Mesenchymal stem cell (in vitro differentiated cells and primary cell): ENCODE data around the gene DMAC2L.

ENCODE experiments used
- DNase-seq: peaks from one replicate; pipeline ENCODE4 v3.0.0-alpha.2; 2013
- H2AFZ ChIP-seq: one replicate; pipeline ENCODE4 v1.6.1; 2013; ENCODE audit warnings: low read depth, mild to moderate bottlenecking, control low read depth, inconsistent platforms, low read length, moderate library complexity
- H2AK5ac ChIP-seq: 2 replicates; pipeline ENCODE4 v1.6.1; 2013; ENCODE audit warnings: low read length, moderate library complexity, mild to moderate bottlenecking, inconsistent platforms; ENCODE audit not compliant: severe bottlenecking
- H2BK120ac ChIP-seq: one replicate; pipeline ENCODE4 v1.6.1; 2013; ENCODE audit warnings: low read depth, mild to moderate bottlenecking, inconsistent platforms, low read length, moderate library complexity
- H2BK12ac ChIP-seq, 2 experiments: one replicate each; pipeline ENCODE4 v1.6.1; 2013; ENCODE audit warnings: inconsistent platforms in 2 of 2, low read length in 2 of 2, mild to moderate bottlenecking in 2 of 2, moderate library complexity in 2 of 2, control low read depth in 1 of 2
- H2BK15ac ChIP-seq: one replicate; pipeline ENCODE4 v1.6.1; 2013; ENCODE audit warnings: mild to moderate bottlenecking, low read depth, inconsistent platforms; ENCODE audit not compliant: poor library complexity, severe bottlenecking
- H2BK5ac ChIP-seq: 2 replicates; pipeline ENCODE4 v1.6.1; 2013; ENCODE audit warnings: low read depth, mild to moderate bottlenecking, low read length, control low read depth, inconsistent platforms; ENCODE audit not compliant: poor library complexity, severe bottlenecking
- H3K14ac ChIP-seq, 2 experiments: one replicate each; pipeline ENCODE4 v1.6.1; 2013; ENCODE audit warnings: inconsistent platforms in 2 of 2, low read length in 2 of 2, control low read depth in 1 of 2, mild to moderate bottlenecking in 1 of 2, moderate library complexity in 1 of 2
- H3K18ac ChIP-seq, 2 experiments: one replicate each; pipeline ENCODE4 v1.6.1; 2013; ENCODE audit warnings: inconsistent platforms in 2 of 2, low read length in 2 of 2, control low read depth in 1 of 2, low read depth in 1 of 2, mild to moderate bottlenecking in 1 of 2
- H3K23ac ChIP-seq, 2 experiments: one replicate each; pipeline ENCODE4 v1.6.1; 2013; ENCODE audit warnings: inconsistent platforms in 2 of 2, low read length in 2 of 2, mild to moderate bottlenecking in 2 of 2, moderate library complexity in 2 of 2, control low read depth in 1 of 2
- H3K27ac ChIP-seq: 2 replicates; pipeline ENCODE4 v1.5.1; 2013; ENCODE audit warnings: mild to moderate bottlenecking, moderate library complexity, low read length, control low read depth, inconsistent platforms; ENCODE audit not compliant: poor library complexity, severe bottlenecking
- H3K27me3 ChIP-seq, 2 experiments: 2 replicates each; pipeline versions ENCODE4 v1.6.1 to v1.7.0; 2013; ENCODE audit warnings: low read length in 2 of 2, mild to moderate bottlenecking in 2 of 2, moderate library complexity in 2 of 2, control low read depth in 1 of 2, inconsistent platforms in 1 of 2; ENCODE audit not compliant: control insufficient read depth in 1 of 2, insufficient read depth in 1 of 2
- H3K36me3 ChIP-seq, 2 experiments: 2 replicates each; pipeline versions ENCODE4 v1.6.1 to v1.7.0; 2013; ENCODE audit warnings: low read length in 2 of 2, control low read depth in 1 of 2, inconsistent platforms in 1 of 2, low read depth in 1 of 2, mild to moderate bottlenecking in 1 of 2; ENCODE audit not compliant: insufficient read depth in 2 of 2, control insufficient read depth in 1 of 2
- H3K4ac ChIP-seq, 2 experiments: one replicate each; pipeline ENCODE4 v1.6.1; 2013; ENCODE audit warnings: inconsistent platforms in 2 of 2, low read length in 2 of 2, mild to moderate bottlenecking in 2 of 2, moderate library complexity in 2 of 2, control low read depth in 1 of 2, low read depth in 1 of 2
- H3K4me1 ChIP-seq: 2 replicates; pipeline ENCODE4 v1.6.1; 2013; ENCODE audit warnings: low read depth, low read length, control low read depth; ENCODE audit not compliant: control insufficient read depth, insufficient read depth
- H3K4me2 ChIP-seq: 2 replicates; pipeline ENCODE4 v1.6.1; 2013; ENCODE audit warnings: low read length, mild to moderate bottlenecking, inconsistent platforms; ENCODE audit not compliant: poor library complexity, severe bottlenecking
- H3K4me3 ChIP-seq, 2 experiments: 2 replicates each; pipeline versions ENCODE4 v1.5.1 to v1.7.0; 2013; ENCODE audit warnings: low read length in 2 of 2, mild to moderate bottlenecking in 2 of 2, control low read depth in 1 of 2, low read depth in 1 of 2; ENCODE audit not compliant: insufficient read depth in 1 of 2
- H3K79me1 ChIP-seq: replicated peaks from 2 replicates; pipeline ENCODE4 v1.6.1; 2013; ENCODE audit warnings: mild to moderate bottlenecking, control low read depth, low read length, inconsistent platforms; ENCODE audit not compliant: poor library complexity, severe bottlenecking
- H3K9ac ChIP-seq: 2 replicates; pipeline ENCODE4 v1.7.0; 2013; ENCODE audit warnings: mild to moderate bottlenecking, low read length, moderate library complexity
- H3K9me3 ChIP-seq: 2 replicates; pipeline ENCODE4 v1.7.0; 2013; ENCODE audit warnings: mild to moderate bottlenecking, low read length; ENCODE audit not compliant: control insufficient read depth
- H4K8ac ChIP-seq: one replicate; pipeline ENCODE4 v1.6.1; 2013; ENCODE audit warnings: inconsistent platforms, mild to moderate bottlenecking, low read length, moderate library complexity
- H4K91ac ChIP-seq: one replicate; pipeline ENCODE4 v1.6.1; 2013; ENCODE audit warnings: mild to moderate bottlenecking, low read length, inconsistent platforms
- WGBS: methylation state at CpG from one replicate; pipeline ENCODE4 v1.1.7; 2013; ENCODE audit warnings: mixed read lengths; 5-methylcytosine and 5-hydroxymethylcytosine counted together
- small RNA-seq: library from polyadenylated mRNA; stranded (forward); fragments of <200 nt; extraction: miRNeasy Mini kit (QIAGEN cat#:217004); gene quantifications from one replicate; pipeline ENCODE3, GENCODE V24; 2013; ENCODE audit warnings: low read depth

The DMAC2L gene

GRCh38 chr14:50371546-50371945 lies 59.4 kb downstream of the DMAC2L start:
- Histone ChIP-seq H3K79me1 (no peaks in the 10 kb centered on the region), H3K36me3 (no peaks in the 10 kb centered on the region), H2BK15ac (no peak overlapping the region), H3K23ac (no peak overlapping the region), H3K9ac (no peak overlapping the region), H2AFZ (no peak overlapping the region), H3K9me3 (no peaks in the 10 kb centered on the region), H3K4me1 (no peaks in the 10 kb centered on the region), H2BK12ac (no peak overlapping the region), H3K27me3 (no peaks in the 10 kb centered on the region), H3K18ac (no peak overlapping the region), H3K4ac (no peak overlapping the region), H3K4me3 (no peak overlapping the region), H4K91ac (no peak overlapping the region), H2AK5ac (no peak overlapping the region), H3K4me2 (no peak overlapping the region), H2BK120ac (no peak overlapping the region), H3K14ac (peak overlapping the region in 1 of 2 experiments; percentile 35), H2BK5ac (no peak overlapping the region), H3K27ac (no peak overlapping the region), H4K8ac (no peak overlapping the region)
- DNase-seq: no peak
- WGBS: 100% methylated on average over 4 of the region's 4 CpGs

GRCh38 chr14:50373959-50374358 lies 61.8 kb downstream of the DMAC2L start:
- peaks cover 2 to 10% of the 10 kb centered on the region in 2 experiments for H3K36me3 ChIP-seq
- no peak overlapping the region for H4K91ac ChIP-seq
- H2BK120ac ChIP-seq: no peak overlapping the region
- H3K18ac ChIP-seq: no peak overlapping the region
- H4K8ac ChIP-seq: no peak overlapping the region
- no peaks in the 10 kb centered on the region for H3K9me3 ChIP-seq
- no peak for DNase-seq
- no peak overlapping the region for H2BK12ac ChIP-seq
- H2AK5ac ChIP-seq: no peak overlapping the region
- 92% methylated on average over 1 of the region's 3 CpGs for WGBS
- no peak overlapping the region for H3K4me2 ChIP-seq
- H2BK15ac ChIP-seq: no peak overlapping the region
- H3K4me1 ChIP-seq: no peaks in the 10 kb centered on the region
- no peaks in the 10 kb centered on the region for H3K79me1 ChIP-seq
- H2BK5ac ChIP-seq: no peak overlapping the region
- H3K23ac ChIP-seq: no peak overlapping the region
- no peak overlapping the region for H3K27ac ChIP-seq
- no peak overlapping the region for H3K14ac ChIP-seq
- H3K4me3 ChIP-seq: no peak overlapping the region
- H2AFZ ChIP-seq: no peak overlapping the region
- H3K4ac ChIP-seq: no peak overlapping the region
- H3K9ac ChIP-seq: no peak overlapping the region
- no peaks in the 10 kb centered on the region for H3K27me3 ChIP-seq

- no peak overlapping the region for H2BK120ac ChIP-seq
- WGBS: 100% methylated on average over 1 of the region's 5 CpGs
- no peak overlapping the region for H3K4me2 ChIP-seq
These were observed 63.6 kb downstream of the DMAC2L start for GRCh38 chr14:50375760-50376159.

More at GRCh38 chr14:50375760-50376159, 63.6 kb downstream of the DMAC2L start:
- no peaks in the 10 kb centered on the region for H3K9me3 ChIP-seq
- no peak overlapping the region for H4K91ac ChIP-seq
- no peak overlapping the region for H4K8ac ChIP-seq
- no peak overlapping the region for H2BK5ac ChIP-seq
- no peak overlapping the region for H3K4me3 ChIP-seq
- no peak overlapping the region for H2BK12ac ChIP-seq
- no peak overlapping the region for H3K27ac ChIP-seq
- H3K14ac ChIP-seq: no peak overlapping the region
- DNase-seq: no peak
- H2AFZ ChIP-seq: no peak overlapping the region
- peaks cover 2% of the 10 kb centered on the region for H3K79me1 ChIP-seq
- H3K4ac ChIP-seq: no peak overlapping the region
- H3K4me1 ChIP-seq: no peaks in the 10 kb centered on the region
- no peak overlapping the region for H2AK5ac ChIP-seq
- H3K9ac ChIP-seq: no peak overlapping the region
- H3K27me3 ChIP-seq: no peaks in the 10 kb centered on the region
- H3K18ac ChIP-seq: no peak overlapping the region
- H2BK15ac ChIP-seq: no peak overlapping the region
- no peak overlapping the region for H3K23ac ChIP-seq
- H3K36me3 ChIP-seq: peaks cover 3 to 10% of the 10 kb centered on the region in 2 experiments

Small RNA genes lying within 50 kb of the gene (small RNA-seq; reads per million reads assigned to genes)
- 1.2 reads per million for gene MIR4504
